ENCODE data around the gene COX4I1. TPM values are rescaled to one million over a fixed set of nuclear protein-coding genes. Genes with fewer than 3 reads are reported as not detected.
A peak's percentile ranks its signal among the peaks of the same experiment; 100 is the strongest.

Gene COX4I1
- total RNA-seq, 1 donor from 2014 or later: 308 TPM

DNA sequence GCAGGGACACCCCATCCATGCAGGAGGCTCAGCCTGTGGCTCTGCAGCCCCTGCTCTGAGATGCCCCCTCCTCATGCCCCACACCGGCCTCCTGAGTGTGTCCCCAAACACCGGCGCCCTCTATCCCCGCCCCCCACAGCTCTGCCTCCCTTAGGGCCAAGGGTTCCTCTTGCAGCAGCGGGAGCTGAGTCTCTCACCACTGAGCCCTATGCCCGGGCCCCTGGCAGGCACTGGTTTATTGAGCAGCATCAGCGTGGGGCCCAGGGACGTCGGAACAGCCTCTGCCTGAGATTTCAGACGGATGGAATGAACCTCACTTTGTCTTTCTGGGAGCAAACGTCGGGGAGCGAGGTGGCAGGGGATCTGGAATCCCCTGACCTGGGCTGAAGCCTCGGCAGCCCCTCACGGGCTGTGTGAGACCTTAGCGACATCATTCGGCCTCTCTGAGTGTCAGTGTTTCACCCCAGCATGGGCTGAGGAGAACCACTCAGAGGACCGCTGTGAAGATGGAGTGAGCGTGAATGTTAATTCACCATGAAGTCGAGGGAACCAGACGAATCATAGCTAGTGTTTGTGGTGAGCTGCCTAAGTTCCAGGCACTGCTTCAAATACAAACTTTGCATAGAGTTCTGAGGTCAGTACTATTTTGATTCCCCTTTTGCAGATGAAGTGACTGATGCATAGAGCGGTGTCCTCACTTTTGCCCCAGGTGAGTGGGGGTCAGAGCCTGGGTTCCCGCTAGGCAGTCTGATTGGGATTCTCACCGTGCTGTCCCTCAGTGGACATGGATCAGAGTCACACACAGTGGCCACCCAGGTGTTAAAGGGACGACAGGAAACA is 43.3 kb upstream of the COX4I1 start:
- no peak for DNase-seq (ENCODE audit: low spot score)
- H3F3A ChIP-seq (ENCODE audit: low read depth): peaks cover 15% of the 10 kb centered on the region
- H3K4me3 ChIP-seq: no peak overlapping the region
- peaks cover 16% of the 10 kb centered on the region for H4K20me1 ChIP-seq (ENCODE audit: low read depth)
- no peak overlapping the region for H3K4me2 ChIP-seq
- H3K9me3 ChIP-seq (ENCODE audit: low read depth): no peaks in the 10 kb centered on the region
- no peaks in the 10 kb centered on the region for H3K9me3 Mint-ChIP-seq
- peaks cover 13% of the 10 kb centered on the region for H3K4me1 Mint-ChIP-seq
- peaks cover 16% of the 10 kb centered on the region for H3K4me1 ChIP-seq
- no peak overlapping the region for H3K27ac ChIP-seq
- no peak for TF ChIP-seq EZH2phosphoT487 (IDR thresholded peaks at IDR 0.05)
- TF ChIP-seq CTCF (IDR thresholded peaks at IDR 0.05): no peak
- no peak for TF ChIP-seq EZH2 (IDR thresholded peaks at IDR 0.05)
- no peak overlapping the region for H2AFZ ChIP-seq (replicated peaks)
- no peak overlapping the region for H3K9ac ChIP-seq
- no peaks in the 10 kb centered on the region for H3K79me2 ChIP-seq (ENCODE audit: low read depth)
- peaks cover 27% of the 10 kb centered on the region for H3K27me3 ChIP-seq
- no peaks in the 10 kb centered on the region for H3K36me3 ChIP-seq
- no peaks in the 10 kb centered on the region for H3K36me3 Mint-ChIP-seq
- no peak overlapping the region for H3K4me3 Mint-ChIP-seq
- H3K27ac Mint-ChIP-seq: peak overlapping the region; percentile 86
- peaks cover 16% of the 10 kb centered on the region for H3K27me3 Mint-ChIP-seq (ENCODE audit: insufficient read depth, low read depth)

- Histone ChIP-seq H3K4me1 (peaks cover 11% of the 10 kb centered on the region), H3K9me3 (ENCODE audit: low read depth) (no peaks in the 10 kb centered on the region), H3K4me2 (no peak overlapping the region), H3K36me3 (no peaks in the 10 kb centered on the region), H4K20me1 (ENCODE audit: low read depth) (peaks cover 4% of the 10 kb centered on the region), H3K27ac (no peak overlapping the region), H3K9ac (no peak overlapping the region), H3F3A (ENCODE audit: low read depth) (peaks cover 6% of the 10 kb centered on the region), H2AFZ (replicated peaks) (no peak overlapping the region), H3K27me3 (peaks cover 15% of the 10 kb centered on the region), H3K79me2 (ENCODE audit: low read depth) (no peaks in the 10 kb centered on the region), H3K4me3 (no peak overlapping the region)
- peaks cover 13% of the 10 kb centered on the region for H3K4me1 Mint-ChIP-seq
- H3K9me3 Mint-ChIP-seq: no peaks in the 10 kb centered on the region
- H3K27me3 Mint-ChIP-seq (ENCODE audit: insufficient read depth, low read depth): peaks cover 12% of the 10 kb centered on the region
- TF ChIP-seq EZH2 (IDR thresholded peaks at IDR 0.05): no peak
- TF ChIP-seq EZH2phosphoT487 (IDR thresholded peaks at IDR 0.05): no peak
- H3K36me3 Mint-ChIP-seq: no peaks in the 10 kb centered on the region
- no peak overlapping the region for H3K27ac Mint-ChIP-seq
- no peak overlapping the region for H3K4me3 Mint-ChIP-seq
- no peak for DNase-seq (ENCODE audit: low spot score)
Measured at GRCh38 chr16:85757341-85757822, 42.1 kb upstream of the COX4I1 start.

DNA sequence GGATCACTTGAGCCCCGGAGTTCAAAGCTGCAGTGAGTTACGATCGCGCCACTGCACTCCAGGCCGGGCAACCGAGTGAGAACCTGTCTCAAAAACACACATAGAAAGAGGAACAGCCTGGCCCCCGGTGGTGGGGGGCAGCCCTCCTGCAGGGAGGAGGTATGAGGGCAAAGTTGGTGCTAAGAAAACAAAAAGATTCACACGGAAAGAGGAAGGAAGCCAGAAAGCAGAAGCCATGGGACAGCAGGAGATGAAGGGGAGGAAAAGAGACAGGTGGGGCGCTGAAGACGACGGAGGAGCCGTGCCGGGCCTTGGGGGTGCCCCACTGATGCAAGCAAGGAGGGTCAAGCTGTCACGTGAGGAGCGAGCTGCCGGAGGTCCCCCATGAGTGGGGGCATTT is 40.4 kb upstream of the COX4I1 start:
- DNase-seq (ENCODE audit: low spot score): no peak
- Histone ChIP-seq H3K36me3 (no peaks in the 10 kb centered on the region), H3K4me2 (no peak overlapping the region), H3K4me1 (peaks cover 5% of the 10 kb centered on the region), H3K27me3 (no peaks in the 10 kb centered on the region), H3K4me3 (no peak overlapping the region), H3F3A (ENCODE audit: low read depth) (no peaks in the 10 kb centered on the region), H2AFZ (replicated peaks) (no peak overlapping the region), H4K20me1 (ENCODE audit: low read depth) (no peaks in the 10 kb centered on the region), H3K9me3 (ENCODE audit: low read depth) (no peaks in the 10 kb centered on the region), H3K9ac (no peak overlapping the region), H3K27ac (no peak overlapping the region), H3K79me2 (ENCODE audit: low read depth) (no peaks in the 10 kb centered on the region)
- Mint-ChIP-seq H3K27ac (no peak overlapping the region), H3K4me1 (peaks cover 8% of the 10 kb centered on the region), H3K4me3 (no peak overlapping the region), H3K9me3 (no peaks in the 10 kb centered on the region), H3K36me3 (no peaks in the 10 kb centered on the region), H3K27me3 (ENCODE audit: insufficient read depth, low read depth) (peaks cover 12% of the 10 kb centered on the region)
- TF ChIP-seq CTCF (IDR thresholded peaks at IDR 0.05) (no peak), EZH2 (IDR thresholded peaks at IDR 0.05) (no peak), EZH2phosphoT487 (IDR thresholded peaks at IDR 0.05) (no peak)
